CD4-positive, CD25-positive, alpha-beta regulatory T cell (primary cell): ENCODE measurements around the gene PTPRG. TPM values are rescaled to one million over a fixed set of nuclear protein-coding genes. Genes with fewer than 3 reads are reported as not detected.

Experiments
- ATAC-seq, 2 donors: fragments of 150-1000 bp; cut with Tn5 transposase; one replicate each; pipeline ENCODE4 v1.10.0; 2021; ENCODE audit warnings: low read depth in 2 of 2, moderate number of reproducible peaks in 2 of 2, moderate library complexity in 1 of 2
- DNase-seq, 3 donors: peaks; one replicate each; pipeline versions ENCODE4 v3.0.0 to v3.0.0-alpha.2; 2012 to 2022; ENCODE audit warnings: mixed read lengths in 1 of 3
- H3K27ac ChIP-seq: one replicate; pipeline ENCODE4 v1.7.0; 2013; ENCODE audit warnings: mild to moderate bottlenecking, low read length; ENCODE audit not compliant: insufficient read depth, poor library complexity, severe bottlenecking
- H3K27me3 ChIP-seq: one replicate; pipeline ENCODE4 v1.7.0; 2013; ENCODE audit warnings: low read length; ENCODE audit not compliant: control insufficient read depth, insufficient read depth
- H3K36me3 ChIP-seq: one replicate; pipeline ENCODE4 v1.7.0; 2013; ENCODE audit warnings: mild to moderate bottlenecking, low read length, moderate library complexity; ENCODE audit not compliant: control insufficient read depth, insufficient read depth
- H3K4me1 ChIP-seq: 2 replicates; pipeline ENCODE4 v1.7.0; 2013; ENCODE audit warnings: mild to moderate bottlenecking, low read length; ENCODE audit not compliant: insufficient read depth, control insufficient read depth, poor library complexity, severe bottlenecking
- H3K4me3 ChIP-seq: one replicate; pipeline ENCODE4 v1.7.0; 2013; ENCODE audit warnings: low read depth, mild to moderate bottlenecking, low read length, moderate library complexity
- H3K9me3 ChIP-seq, 2 experiments: 1 replicate in 1 of 2; 2 replicates in 1 of 2; pipeline ENCODE4 v1.7.0; 2013; ENCODE audit warnings: low read length in 2 of 2, mild to moderate bottlenecking in 1 of 2, moderate library complexity in 1 of 2; ENCODE audit not compliant: control insufficient read depth in 2 of 2
- H3K27ac Mint-ChIP-seq, 3 donors: one replicate each; pipeline ENCODE4 v1.8.0; 2020 to 2022; ENCODE audit warnings: mild to moderate bottlenecking in 3 of 3, mixed read lengths in 3 of 3, moderate library complexity in 2 of 3
- H3K27me3 Mint-ChIP-seq: one replicate; pipeline ENCODE4 v1.8.0; 2022; ENCODE audit warnings: mild to moderate bottlenecking, mixed read lengths
- H3K36me3 Mint-ChIP-seq: one replicate; pipeline ENCODE4 v1.8.0; 2020; ENCODE audit warnings: mixed read lengths
- H3K4me1 Mint-ChIP-seq, 4 donors: one replicate each; pipeline ENCODE4 v1.8.0; 2020 to 2022; ENCODE audit warnings: mixed read lengths in 4 of 4, mild to moderate bottlenecking in 1 of 4
- H3K4me3 Mint-ChIP-seq, 4 donors: one replicate each; pipeline ENCODE4 v1.8.0; 2020 to 2022; ENCODE audit warnings: mild to moderate bottlenecking in 4 of 4, mixed read lengths in 4 of 4, moderate library complexity in 3 of 4
- H3K9me3 Mint-ChIP-seq, 7 donors: one replicate each; pipeline ENCODE4 v1.8.0; 2020 to 2022; ENCODE audit warnings: mixed read lengths in 7 of 7, mild to moderate bottlenecking in 3 of 7, moderate library complexity in 2 of 7
- polyA plus RNA-seq, 4 donors: library from polyadenylated mRNA; unstranded; fragments of 300-500 nt; fragmentation: Illumina TruSeq; gene quantifications; one replicate each; pipeline ENCODE4 v1.2.3, GENCODE V29; 2021
- total RNA-seq: library from RNA; stranded (reverse); gene quantifications from one replicate; pipeline ENCODE4 v1.2.3, GENCODE V29; 2022

Gene PTPRG
- total and polyA plus RNA-seq, 5 donors from 2014 or later, result not detected

DNA sequence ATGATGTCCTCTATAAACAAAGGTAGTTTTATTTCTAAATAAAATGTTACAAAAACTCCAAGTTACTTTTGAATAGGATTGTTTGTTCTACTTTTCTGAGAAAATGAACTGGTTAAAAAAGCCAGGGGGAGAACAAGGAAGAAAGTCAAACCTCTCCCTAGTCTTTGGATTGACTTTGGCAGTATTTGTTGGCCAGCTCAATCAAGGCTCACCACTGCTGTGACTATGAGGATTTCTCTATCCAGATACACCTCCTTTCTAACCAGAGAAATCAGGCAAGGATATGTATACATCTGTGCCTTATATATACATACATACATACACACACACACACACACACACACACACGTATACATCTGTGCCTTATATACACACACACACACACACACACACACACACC lies 704.2 kb downstream of the PTPRG start:
- no peaks in the 10 kb centered on the region for H3K27me3 ChIP-seq
- no peak overlapping the region for H3K4me3 ChIP-seq
- H3K4me1 ChIP-seq, result no peaks in the 10 kb centered on the region
- H3K9me3 ChIP-seq, result no peaks in the 10 kb centered on the region
- no peaks in the 10 kb centered on the region for H3K4me1 Mint-ChIP-seq
- no peak overlapping the region for H3K27ac Mint-ChIP-seq
- H3K36me3 Mint-ChIP-seq, result no peaks in the 10 kb centered on the region
- no peak overlapping the region for H3K27ac ChIP-seq
- DNase-seq (no peak), ATAC-seq (no peak)
- H3K4me3 Mint-ChIP-seq, result no peak overlapping the region
- peaks cover 5% of the 10 kb centered on the region for H3K27me3 Mint-ChIP-seq
- peaks cover 0 to 4% (median 0%) of the 10 kb centered on the region in 7 donors for H3K9me3 Mint-ChIP-seq
- H3K36me3 ChIP-seq, result no peaks in the 10 kb centered on the region

DNA sequence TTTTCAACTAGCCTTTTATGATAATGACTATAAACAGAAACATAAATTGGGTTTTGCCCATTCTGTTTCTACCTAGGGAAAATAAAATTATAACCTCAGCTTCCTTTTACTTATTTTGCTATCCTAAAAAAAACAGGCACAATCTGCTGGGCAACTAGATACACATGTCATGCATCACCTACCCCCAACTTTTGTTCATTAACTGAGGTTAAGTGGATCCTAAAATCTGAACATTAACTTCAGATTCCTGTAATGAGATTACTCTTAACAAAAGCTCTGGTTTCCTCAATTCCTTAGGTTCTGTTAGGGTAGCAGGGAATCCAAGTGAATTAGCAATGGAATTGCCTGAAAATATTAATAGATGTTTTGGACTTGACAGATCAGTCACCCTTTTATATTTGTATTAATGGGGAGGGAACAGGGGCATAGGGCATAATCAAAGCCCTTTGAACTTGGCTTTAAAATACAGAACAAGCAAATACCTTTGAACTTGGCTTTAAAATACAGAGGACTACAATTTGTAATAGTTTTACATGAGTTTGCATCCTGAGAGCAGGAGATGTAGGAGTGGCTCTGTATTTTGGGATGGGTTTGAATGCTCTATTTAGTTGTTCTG lies 705.4 kb downstream of the PTPRG start:
- Histone ChIP-seq H3K4me3 (no peak overlapping the region), H3K27me3 (no peaks in the 10 kb centered on the region), H3K4me1 (no peaks in the 10 kb centered on the region), H3K36me3 (no peaks in the 10 kb centered on the region), H3K27ac (no peak overlapping the region), H3K9me3 (no peaks in the 10 kb centered on the region)
- H3K4me3 Mint-ChIP-seq, result no peak overlapping the region
- peaks cover 5% of the 10 kb centered on the region for H3K27me3 Mint-ChIP-seq
- DNase-seq (no peak), ATAC-seq (no peak)
- H3K4me1 Mint-ChIP-seq, result no peaks in the 10 kb centered on the region
- no peaks in the 10 kb centered on the region for H3K36me3 Mint-ChIP-seq
- H3K27ac Mint-ChIP-seq, result no peak overlapping the region
- peaks cover 0 to 4% (median 0%) of the 10 kb centered on the region in 7 donors for H3K9me3 Mint-ChIP-seq

DNA sequence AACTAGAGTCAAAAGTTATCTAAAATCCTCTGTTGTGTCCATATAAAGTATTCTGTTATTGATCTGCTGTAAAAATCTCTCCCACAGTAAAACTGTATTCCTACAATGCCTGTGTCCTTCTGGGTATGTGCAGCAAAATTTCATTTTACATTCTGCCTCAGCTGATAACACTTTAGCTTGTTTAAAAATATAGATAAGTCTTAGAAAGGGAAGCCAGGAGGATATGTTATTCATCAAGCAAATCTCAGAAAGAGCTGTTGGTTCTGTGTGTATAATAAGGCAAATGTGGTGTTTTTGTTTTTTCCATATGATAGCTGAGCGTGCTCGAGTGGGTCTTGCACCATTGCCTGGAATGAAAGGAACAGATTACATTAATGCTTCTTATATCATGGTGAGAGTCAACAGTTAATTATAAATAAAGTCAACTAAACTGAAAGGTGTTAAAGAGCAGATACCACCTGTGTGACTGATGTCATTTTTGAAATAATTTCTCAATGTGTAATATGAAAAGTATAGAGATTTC lies 715.3 kb downstream of the PTPRG start:
- H3K27ac Mint-ChIP-seq, result no peak overlapping the region
- peaks cover 5% of the 10 kb centered on the region for H3K27me3 Mint-ChIP-seq
- no peak overlapping the region for H3K4me3 ChIP-seq
- H3K9me3 Mint-ChIP-seq, result no peaks in the 10 kb centered on the region
- no peak overlapping the region for H3K27ac ChIP-seq
- H3K36me3 ChIP-seq, result no peaks in the 10 kb centered on the region
- ATAC-seq (no peak), DNase-seq (no peak)
- H3K4me3 Mint-ChIP-seq, result no peak overlapping the region
- no peaks in the 10 kb centered on the region for H3K36me3 Mint-ChIP-seq
- no peaks in the 10 kb centered on the region for H3K27me3 ChIP-seq
- H3K9me3 ChIP-seq, result no peaks in the 10 kb centered on the region
- H3K4me1 ChIP-seq, result no peaks in the 10 kb centered on the region
- no peaks in the 10 kb centered on the region for H3K4me1 Mint-ChIP-seq

DNA sequence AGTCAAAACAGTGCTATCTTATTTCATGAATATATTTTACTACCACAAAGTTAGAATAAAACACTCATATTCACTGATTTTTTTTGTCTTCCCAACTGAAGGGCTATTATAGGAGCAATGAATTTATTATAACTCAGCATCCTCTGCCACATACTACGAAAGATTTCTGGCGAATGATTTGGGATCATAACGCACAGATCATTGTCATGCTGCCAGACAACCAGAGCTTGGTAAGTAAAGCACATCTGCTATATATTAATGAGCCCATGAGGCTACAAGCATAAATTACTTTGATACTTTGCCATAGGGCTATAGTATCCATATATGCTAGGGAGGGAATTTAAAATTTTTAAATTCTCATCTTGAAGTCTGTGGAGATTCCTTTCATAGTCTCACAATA lies 716.1 kb downstream of the PTPRG start:
- DNase-seq (no peak), ATAC-seq (no peak)
- Mint-ChIP-seq H3K27me3 (peaks cover 5% of the 10 kb centered on the region), H3K9me3 (no peaks in the 10 kb centered on the region), H3K36me3 (no peaks in the 10 kb centered on the region), H3K27ac (no peak overlapping the region), H3K4me3 (no peak overlapping the region), H3K4me1 (no peaks in the 10 kb centered on the region)
- H3K4me3 ChIP-seq, result no peak overlapping the region
- H3K36me3 ChIP-seq, result no peaks in the 10 kb centered on the region
- H3K4me1 ChIP-seq, result no peaks in the 10 kb centered on the region
- no peaks in the 10 kb centered on the region for H3K9me3 ChIP-seq
- no peak overlapping the region for H3K27ac ChIP-seq
- no peaks in the 10 kb centered on the region for H3K27me3 ChIP-seq

DNA sequence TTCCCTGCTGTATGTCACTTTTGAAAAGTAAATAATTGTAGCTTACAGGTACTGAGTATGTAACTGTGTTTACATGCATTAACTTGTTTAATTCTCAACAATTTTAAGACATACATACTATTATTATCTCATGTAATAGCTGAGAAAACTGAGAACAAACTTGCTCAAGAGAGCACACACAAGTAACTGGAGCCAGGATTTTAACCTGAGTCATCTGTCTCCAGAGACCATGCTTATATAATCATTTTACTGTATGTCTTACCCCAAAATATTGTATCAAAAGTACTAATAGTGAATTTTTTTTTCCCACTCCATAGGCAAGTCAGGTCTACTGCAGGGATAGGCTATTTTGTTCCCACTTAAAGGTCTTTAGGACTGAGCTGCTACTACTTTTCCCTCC lies 716.6 kb downstream of the PTPRG start:
- Mint-ChIP-seq H3K36me3 (no peaks in the 10 kb centered on the region), H3K27me3 (peaks cover 5% of the 10 kb centered on the region), H3K9me3 (no peaks in the 10 kb centered on the region), H3K4me3 (no peak overlapping the region), H3K4me1 (no peaks in the 10 kb centered on the region), H3K27ac (no peak overlapping the region)
- no peaks in the 10 kb centered on the region for H3K36me3 ChIP-seq
- no peak overlapping the region for H3K4me3 ChIP-seq
- DNase-seq (no peak), ATAC-seq (no peak)
- no peaks in the 10 kb centered on the region for H3K9me3 ChIP-seq
- H3K27ac ChIP-seq, result no peak overlapping the region
- no peaks in the 10 kb centered on the region for H3K4me1 ChIP-seq
- H3K27me3 ChIP-seq, result no peaks in the 10 kb centered on the region

- H3K9me3 ChIP-seq, result no peaks in the 10 kb centered on the region
- H3K4me1 ChIP-seq, result no peaks in the 10 kb centered on the region
- Mint-ChIP-seq H3K36me3 (no peaks in the 10 kb centered on the region), H3K9me3 (no peaks in the 10 kb centered on the region), H3K4me1 (no peaks in the 10 kb centered on the region), H3K27me3 (no peaks in the 10 kb centered on the region), H3K27ac (no peak overlapping the region), H3K4me3 (no peak overlapping the region)
- DNase-seq (no peak), ATAC-seq (no peak)
- no peaks in the 10 kb centered on the region for H3K27me3 ChIP-seq
- H3K4me3 ChIP-seq, result no peak overlapping the region
- H3K36me3 ChIP-seq, result no peaks in the 10 kb centered on the region
- H3K27ac ChIP-seq, result no peak overlapping the region
Observed at GRCh38 chr3:62281726-62282125, 720.4 kb downstream of the PTPRG start.

GRCh38 chr3:62284442-62284841 lies 723.1 kb downstream of the PTPRG start:
- ATAC-seq, result no peak

DNA sequence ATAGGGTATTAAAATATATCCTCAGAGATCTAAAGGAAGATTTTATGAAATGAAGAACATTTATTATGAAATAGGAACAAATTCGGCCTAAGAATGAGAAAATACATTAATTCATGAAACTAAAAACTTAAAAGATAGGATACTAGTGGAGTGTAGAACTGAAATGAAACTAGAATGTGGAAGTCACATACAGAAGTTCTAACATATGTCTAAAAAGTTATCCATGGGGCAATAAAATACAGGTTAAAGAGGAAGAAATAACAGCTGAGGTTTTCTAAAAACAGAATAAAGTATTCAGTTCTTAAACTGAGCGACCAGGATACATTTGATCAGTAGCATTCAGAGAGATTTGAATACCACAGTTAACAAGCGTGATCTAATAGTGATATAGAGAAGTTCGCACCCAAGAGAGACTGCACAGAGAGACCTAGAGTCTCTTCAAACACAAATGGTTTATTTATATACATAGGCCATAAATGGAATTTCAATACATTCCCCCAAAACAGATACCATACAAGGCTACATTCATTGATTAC lies 726.1 kb downstream of the PTPRG start:
- ATAC-seq, result no peak
- DNase-seq, result no peak
- Histone ChIP-seq H3K27me3 (no peaks in the 10 kb centered on the region), H3K4me1 (no peaks in the 10 kb centered on the region), H3K36me3 (no peaks in the 10 kb centered on the region), H3K9me3 (no peaks in the 10 kb centered on the region), H3K4me3 (no peak overlapping the region), H3K27ac (no peak overlapping the region)
- Mint-ChIP-seq H3K27me3 (no peaks in the 10 kb centered on the region), H3K9me3 (no peaks in the 10 kb centered on the region), H3K36me3 (no peaks in the 10 kb centered on the region), H3K4me3 (no peak overlapping the region), H3K4me1 (no peaks in the 10 kb centered on the region), H3K27ac (no peak overlapping the region)

More at GRCh38 chr3:62284442-62284841, 723.1 kb downstream of the PTPRG start:
- no peaks in the 10 kb centered on the region for H3K27me3 Mint-ChIP-seq
- no peak overlapping the region for H3K27ac Mint-ChIP-seq
- no peak overlapping the region for H3K4me3 ChIP-seq
- H3K4me3 Mint-ChIP-seq, result no peak overlapping the region
- H3K4me1 ChIP-seq, result no peaks in the 10 kb centered on the region
- no peaks in the 10 kb centered on the region for H3K9me3 ChIP-seq
- DNase-seq, result no peak
- no peaks in the 10 kb centered on the region for H3K27me3 ChIP-seq
- no peaks in the 10 kb centered on the region for H3K36me3 Mint-ChIP-seq
- H3K36me3 ChIP-seq, result no peaks in the 10 kb centered on the region
- no peaks in the 10 kb centered on the region for H3K9me3 Mint-ChIP-seq
- no peak overlapping the region for H3K27ac ChIP-seq
- H3K4me1 Mint-ChIP-seq, result no peaks in the 10 kb centered on the region
